ENCODE data around the gene SEMA3D. TPM values are rescaled to one million over a fixed set of nuclear protein-coding genes. Genes with fewer than 3 reads are reported as not detected.

Gene SEMA3D
- total and polyA plus RNA-seq, 2 of the 4 experiments (the other 2 are of a cell fraction): 2.9 to 13.6 TPM

DNA sequence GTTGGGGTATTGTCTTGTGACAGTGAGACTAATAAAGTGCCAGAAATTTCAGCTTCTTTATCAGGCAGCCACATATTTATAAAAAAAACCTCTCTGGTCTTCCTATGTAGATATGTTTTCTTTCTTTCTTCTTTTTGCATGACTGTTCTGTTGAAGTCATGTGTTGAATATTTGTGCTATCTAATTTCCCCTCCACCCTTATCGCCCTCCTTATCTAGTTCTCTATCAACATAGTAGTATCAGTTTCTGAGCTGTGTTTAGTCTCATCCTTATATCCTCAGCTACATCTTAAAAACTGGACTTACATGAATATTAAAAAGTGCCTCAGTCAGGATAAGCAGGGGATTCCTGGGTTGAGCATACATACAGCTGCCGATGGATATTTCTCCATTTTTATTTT lies 53.9 kb downstream of the SEMA3D start:
- Histone ChIP-seq H3K79me1 (ENCODE audit: low read depth in 1 of 2, low read length in 2 of 2) (no peaks in the 10 kb centered on the region), H3K23ac (ENCODE audit: low read depth, low read length) (no peak overlapping the region), H3K36me3 (ENCODE audit: control insufficient read depth, insufficient read depth, low read length) (no peaks in the 10 kb centered on the region), H4K5ac (ENCODE audit: low read depth, low read length) (no peak overlapping the region), H3K18ac (ENCODE audit: low read depth, low read length) (no peak overlapping the region), H2BK15ac (ENCODE audit: low read depth, low read length) (no peak overlapping the region), H3K4me3 (ENCODE audit: insufficient read depth, low read depth, low read length) (no peak overlapping the region), H4K8ac (ENCODE audit: low read depth in 2 of 2, low read length in 2 of 2) (no peak overlapping the region), H3K4me1 (ENCODE audit: control insufficient read depth, insufficient read depth, low read length) (no peaks in the 10 kb centered on the region), H3K4me2 (ENCODE audit: low read depth, low read length) (no peak overlapping the region), H4K91ac (ENCODE audit: insufficient read depth, low read depth, low read length) (no peak overlapping the region), H3K27me3 (ENCODE audit: control insufficient read depth, insufficient read depth, low read length) (no peaks in the 10 kb centered on the region), H2BK20ac (ENCODE audit: low read depth, low read length) (no peak overlapping the region), H3K56ac (ENCODE audit: extremely low read depth, insufficient read depth, low read length) (no peak overlapping the region), H4K20me1 (ENCODE audit: insufficient read depth, low read length) (no peaks in the 10 kb centered on the region), H2BK5ac (ENCODE audit: low read depth, low read length, poor library complexity, severe bottlenecking) (no peak overlapping the region), H2AK9ac (replicated peaks; ENCODE audit: low read depth, low read length, poor library complexity) (no peak overlapping the region), H3K4ac (ENCODE audit: low read depth, low read length) (no peak overlapping the region), H2BK120ac (ENCODE audit: low read depth, low read length) (no peak overlapping the region), H3K9me3 (ENCODE audit: control insufficient read depth, insufficient read depth, low read length) (no peaks in the 10 kb centered on the region), H3K27ac (ENCODE audit: insufficient read depth, low read length) (no peak overlapping the region), H3K14ac (replicated peaks; ENCODE audit: low read depth, low read length) (no peak overlapping the region), H2AFZ (replicated peaks; ENCODE audit: low read length, poor library complexity) (no peak overlapping the region), H3K9ac (ENCODE audit: low read depth, low read length) (no peak overlapping the region), H2AK5ac (ENCODE audit: low read depth, low read length) (no peak overlapping the region), H3K9me1 (ENCODE audit: insufficient read depth, low read length) (no peaks in the 10 kb centered on the region)
- no peak for ATAC-seq (ENCODE audit: low read depth)
- ChIA-PET POLR2A (ENCODE audit: unreplicated experiment) (no interaction called here), CTCF (no interaction called here)
- DNase-seq: no peak
- TF ChIP-seq NFE2L2 (IDR thresholded peaks at IDR 0.05; ENCODE audit: low read depth, low read length): no peak
- TF ChIP-seq RFX5 (IDR thresholded peaks at IDR 0.05; ENCODE audit: low read depth, low read length): no peak
- TF ChIP-seq BHLHE40 (IDR thresholded peaks at IDR 0.05; ENCODE audit: low read depth, low read length): no peak
- no peak for TF ChIP-seq MAZ (IDR thresholded peaks at IDR 0.05; ENCODE audit: borderline replicate concordance, low read depth, low read length)
- no peak for TF ChIP-seq CEBPB (IDR thresholded peaks at IDR 0.05; ENCODE audit: low read depth, low read length)
- TF ChIP-seq, protein P1, sequence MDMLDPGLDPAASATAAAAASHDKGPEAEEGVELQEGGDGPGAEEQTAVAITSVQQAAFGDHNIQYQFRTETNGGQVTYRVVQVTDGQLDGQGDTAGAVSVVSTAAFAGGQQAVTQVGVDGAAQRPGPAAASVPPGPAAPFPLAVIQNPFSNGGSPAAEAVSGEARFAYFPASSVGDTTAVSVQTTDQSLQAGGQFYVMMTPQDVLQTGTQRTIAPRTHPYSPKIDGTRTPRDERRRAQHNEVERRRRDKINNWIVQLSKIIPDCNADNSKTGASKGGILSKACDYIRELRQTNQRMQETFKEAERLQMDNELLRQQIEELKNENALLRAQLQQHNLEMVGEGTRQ (IDR thresholded peaks at IDR 0.05; ENCODE audit: low read depth, low read length): no peak
- TF ChIP-seq, protein P2, sequence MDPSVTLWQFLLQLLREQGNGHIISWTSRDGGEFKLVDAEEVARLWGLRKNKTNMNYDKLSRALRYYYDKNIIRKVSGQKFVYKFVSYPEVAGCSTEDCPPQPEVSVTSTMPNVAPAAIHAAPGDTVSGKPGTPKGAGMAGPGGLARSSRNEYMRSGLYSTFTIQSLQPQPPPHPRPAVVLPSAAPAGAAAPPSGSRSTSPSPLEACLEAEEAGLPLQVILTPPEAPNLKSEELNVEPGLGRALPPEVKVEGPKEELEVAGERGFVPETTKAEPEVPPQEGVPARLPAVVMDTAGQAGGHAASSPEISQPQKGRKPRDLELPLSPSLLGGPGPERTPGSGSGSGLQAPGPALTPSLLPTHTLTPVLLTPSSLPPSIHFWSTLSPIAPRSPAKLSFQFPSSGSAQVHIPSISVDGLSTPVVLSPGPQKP (IDR thresholded peaks at IDR 0.05; ENCODE audit: borderline replicate concordance, low read depth, low read length): no peak
- no peak for TF ChIP-seq POLR2A (IDR thresholded peaks at IDR 0.05; ENCODE audit: low read depth, low read length)
- TF ChIP-seq RAD21 (IDR thresholded peaks at IDR 0.05; ENCODE audit: low read length): no peak
- TF ChIP-seq MXI1 (IDR thresholded peaks at IDR 0.05; ENCODE audit: borderline replicate concordance, low read depth, low read length): no peak
- no peak for TF ChIP-seq MAFK (IDR thresholded peaks at IDR 0.05; ENCODE audit: low read depth, low read length)
- in situ Hi-C loops (cut with MboI; ENCODE audit: low sequenced_read_pairs): no loop called here
- WGBS, 2 experiments (ENCODE audit: extremely low coverage in 2 of 2, insufficient read length in 1 of 2): no CpG with 5 or more reads among the region's 2 CpGs
- dilution Hi-C loops (cut with HindIII; ENCODE audit: low sequenced_read_pairs, unreplicated experiment): no loop called here
- intact Hi-C loops (cut with micrococcal nuclease): no loop called here
- BruUV-seq (replicated peaks): no TSS peak
